Thymus (tissue), 14 donors: ENCODE measurements around the gene UBXN6. TPM values are rescaled to one million over a fixed set of nuclear protein-coding genes. Genes with fewer than 3 reads are reported as not detected.

Experiments used
- DNase-seq, 9 donors: peaks; one replicate each; pipeline ENCODE4 v3.0.0-alpha.2; 2013; ENCODE audit warnings: low spot score in 9 of 9, low read depth in 6 of 9, missing footprints in 1 of 9
- H3K27ac ChIP-seq, 2 donors: one replicate each; pipeline ENCODE4 v1.5.1; 2013; ENCODE audit warnings: control low read depth in 1 of 2, low read depth in 1 of 2, low read length in 1 of 2, mild to moderate bottlenecking in 1 of 2, moderate library complexity in 1 of 2
- H3K27me3 ChIP-seq, 2 donors: one replicate each; pipeline ENCODE4 v1.5.1; 2013; ENCODE audit warnings: low read length in 1 of 2; ENCODE audit not compliant: control insufficient read depth in 2 of 2, insufficient read depth in 1 of 2
- H3K36me3 ChIP-seq, 2 donors: one replicate each; pipeline ENCODE4 v1.5.1; 2013; ENCODE audit warnings: low read length in 1 of 2, mild to moderate bottlenecking in 1 of 2, moderate library complexity in 1 of 2; ENCODE audit not compliant: control insufficient read depth in 2 of 2, insufficient read depth in 2 of 2
- H3K4me1 ChIP-seq, 2 donors: one replicate each; pipeline ENCODE4 v1.5.1; 2013; ENCODE audit warnings: low read length in 2 of 2; ENCODE audit not compliant: control insufficient read depth in 2 of 2, insufficient read depth in 2 of 2
- H3K4me3 ChIP-seq, 2 donors: one replicate each; pipeline ENCODE4 v1.5.1; 2013; ENCODE audit warnings: low read length in 2 of 2, control low read depth in 1 of 2, mild to moderate bottlenecking in 1 of 2
- H3K9me3 ChIP-seq, 2 donors: one replicate each; pipeline ENCODE4 v1.5.1; 2013; ENCODE audit warnings: low read length in 1 of 2, mild to moderate bottlenecking in 1 of 2; ENCODE audit not compliant: control insufficient read depth in 2 of 2, insufficient read depth in 1 of 2
- WGBS: extraction: QIAGEN DNeasy Blood & Tissue Kit; methylation state at CpG from one replicate; pipeline ENCODE4 v1.1.7; 2013; 5-methylcytosine and 5-hydroxymethylcytosine counted together
- long read RNA-seq, 10 donors: transcript quantifications; one replicate each; lab custom pipeline, GENCODE V29; 2026
- polyA plus RNA-seq: library from polyadenylated mRNA; stranded (reverse); fragments of 200-250 nt; gene quantifications from one replicate; pipeline ENCODE4 v1.2.3, GENCODE V29; 2013
- total RNA-seq: library from RNA; stranded (reverse); fragments of 120-200 nt; gene quantifications from one replicate; pipeline ENCODE4 v1.2.4, GENCODE V29; 2013
- donor health status: healthy.

Gene UBXN6, protein sequence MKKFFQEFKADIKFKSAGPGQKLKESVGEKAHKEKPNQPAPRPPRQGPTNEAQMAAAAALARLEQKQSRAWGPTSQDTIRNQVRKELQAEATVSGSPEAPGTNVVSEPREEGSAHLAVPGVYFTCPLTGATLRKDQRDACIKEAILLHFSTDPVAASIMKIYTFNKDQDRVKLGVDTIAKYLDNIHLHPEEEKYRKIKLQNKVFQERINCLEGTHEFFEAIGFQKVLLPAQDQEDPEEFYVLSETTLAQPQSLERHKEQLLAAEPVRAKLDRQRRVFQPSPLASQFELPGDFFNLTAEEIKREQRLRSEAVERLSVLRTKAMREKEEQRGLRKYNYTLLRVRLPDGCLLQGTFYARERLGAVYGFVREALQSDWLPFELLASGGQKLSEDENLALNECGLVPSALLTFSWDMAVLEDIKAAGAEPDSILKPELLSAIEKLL
- total RNA-seq (45.1 TPM), polyA plus RNA-seq (126 TPM)
- long read RNA-seq, donor 1, full-length matches to known transcripts = 2 of 2 reads
- long read RNA-seq, donor 1, partial matches to known transcripts = 0 of 2 reads
- long read RNA-seq, donor 1, other reads (novel, unspliced or antisense) = 0 of 2 reads
- long read RNA-seq, donor 2, full-length matches to known transcripts = 63 of 74 reads
- long read RNA-seq, donor 2, partial matches to known transcripts = 11 of 74 reads
- long read RNA-seq, donor 2, other reads (novel, unspliced or antisense) = 0 of 74 reads
- long read RNA-seq, donor 3, full-length matches to known transcripts = 46 of 46 reads
- long read RNA-seq, donor 3, partial matches to known transcripts = 0 of 46 reads
- long read RNA-seq, donor 3, other reads (novel, unspliced or antisense) = 0 of 46 reads
- long read RNA-seq, donor 4, full-length matches to known transcripts = 30 of 30 reads
- long read RNA-seq, donor 4, partial matches to known transcripts = 0 of 30 reads
- long read RNA-seq, donor 4, other reads (novel, unspliced or antisense) = 0 of 30 reads
- long read RNA-seq, donor 5, full-length matches to known transcripts = 47 of 55 reads
- long read RNA-seq, donor 5, partial matches to known transcripts = 8 of 55 reads
- long read RNA-seq, donor 5, other reads (novel, unspliced or antisense) = 0 of 55 reads
- long read RNA-seq, donor 6, full-length matches to known transcripts = 38 of 38 reads
- long read RNA-seq, donor 6, partial matches to known transcripts = 0 of 38 reads
- long read RNA-seq, donor 6, other reads (novel, unspliced or antisense) = 0 of 38 reads
- long read RNA-seq, donor 7, full-length matches to known transcripts = 12 of 12 reads
- long read RNA-seq, donor 7, partial matches to known transcripts = 0 of 12 reads
- long read RNA-seq, donor 7, other reads (novel, unspliced or antisense) = 0 of 12 reads
- long read RNA-seq, donor 8, full-length matches to known transcripts = 6 of 6 reads
- long read RNA-seq, donor 8, partial matches to known transcripts = 0 of 6 reads
- long read RNA-seq, donor 8, other reads (novel, unspliced or antisense) = 0 of 6 reads
- long read RNA-seq, donor 9, full-length matches to known transcripts = 16 of 16 reads
- long read RNA-seq, donor 9, partial matches to known transcripts = 0 of 16 reads
- long read RNA-seq, donor 9, other reads (novel, unspliced or antisense) = 0 of 16 reads
- long read RNA-seq, donor 10, full-length matches to known transcripts = 10 of 10 reads
- long read RNA-seq, donor 10, partial matches to known transcripts = 0 of 10 reads
- long read RNA-seq, donor 10, other reads (novel, unspliced or antisense) = 0 of 10 reads

DNA sequence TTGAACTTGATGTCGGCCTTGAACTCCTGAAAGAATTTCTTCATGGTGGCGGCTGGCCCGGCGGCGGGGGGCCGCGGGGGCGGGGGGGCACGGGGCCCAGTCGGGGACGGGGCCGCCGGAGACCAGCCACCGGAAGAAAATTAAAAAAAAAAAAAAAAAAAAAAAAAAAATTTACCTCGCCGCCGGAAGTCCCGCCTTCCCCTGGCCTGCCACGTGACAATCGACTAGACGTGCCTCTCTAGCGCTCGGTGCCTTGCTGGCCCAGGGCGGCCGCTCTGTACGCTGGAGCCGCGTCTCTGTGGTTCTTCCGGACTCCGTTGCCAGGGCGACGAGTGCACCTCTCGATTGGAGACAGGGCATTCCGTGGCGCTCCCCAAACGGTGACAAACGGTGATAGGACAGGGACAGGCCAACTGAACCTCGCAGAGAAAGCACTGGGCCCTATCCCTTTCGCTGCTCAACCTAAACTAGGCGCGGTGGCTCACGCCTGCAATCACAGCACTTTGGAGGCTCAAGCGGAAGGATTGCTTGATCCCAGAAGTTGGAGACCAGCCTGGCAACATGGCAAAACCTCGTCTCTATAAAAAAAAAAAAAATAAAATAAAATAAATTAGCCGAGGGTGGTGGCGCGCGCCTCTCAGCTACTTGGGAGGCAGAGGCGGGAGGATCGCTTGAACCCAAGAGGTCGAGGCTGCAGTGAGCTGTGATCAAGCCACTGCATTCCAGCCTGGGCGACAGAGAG lies at the start of gene UBXN6:
UBXN6 (minus strand) TSS at position 141 of the 742 bp plus-strand sequence; CDS start at position 44, 97 bp downstream.
- no peaks in the 10 kb centered on the region for H3K9me3 ChIP-seq
- peak within 1 kb of the TSS; percentile 67 to 95 for H3K4me3 ChIP-seq
- peak within 1 kb of the TSS; percentile 85 to 87 for H3K27ac ChIP-seq
- peaks cover 14 to 21% of the 10 kb centered on the region in 2 donors for H3K36me3 ChIP-seq
- DNase-seq = peak; percentile 90 to 98 (median 96)
- H3K4me1 ChIP-seq = peaks cover 13 to 23% of the 10 kb centered on the region in 2 donors
- WGBS = 13% methylated on average over 52 of the region's 52 CpGs
- H3K27me3 ChIP-seq = no peaks in the 10 kb centered on the region

DNA sequence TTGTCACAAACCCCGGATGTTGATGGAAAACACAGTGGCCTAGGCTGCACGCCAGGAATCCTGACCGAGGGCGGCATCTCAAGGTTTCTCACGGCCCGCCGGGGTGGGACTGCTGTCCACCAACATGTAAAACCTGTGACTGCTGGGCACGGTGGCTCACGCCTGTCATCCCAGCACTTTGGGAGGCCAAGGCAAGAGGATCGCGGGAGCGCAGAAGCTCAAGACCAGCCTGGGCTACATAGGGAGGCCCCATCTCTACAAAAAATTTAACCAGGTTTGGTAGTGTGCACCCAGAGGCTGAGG lies 49.5 kb upstream of the UBXN6 start:
- Histone ChIP-seq H3K27ac (no peak overlapping the region), H3K9me3 (no peaks in the 10 kb centered on the region), H3K4me3 (no peak overlapping the region), H3K27me3 (no peaks in the 10 kb centered on the region), H3K36me3 (peaks cover 13 to 30% of the 10 kb centered on the region in 2 donors), H3K4me1 (no peaks in the 10 kb centered on the region)
- DNase-seq = no peak
- 98% methylated on average over 12 of the region's 12 CpGs for WGBS

DNA sequence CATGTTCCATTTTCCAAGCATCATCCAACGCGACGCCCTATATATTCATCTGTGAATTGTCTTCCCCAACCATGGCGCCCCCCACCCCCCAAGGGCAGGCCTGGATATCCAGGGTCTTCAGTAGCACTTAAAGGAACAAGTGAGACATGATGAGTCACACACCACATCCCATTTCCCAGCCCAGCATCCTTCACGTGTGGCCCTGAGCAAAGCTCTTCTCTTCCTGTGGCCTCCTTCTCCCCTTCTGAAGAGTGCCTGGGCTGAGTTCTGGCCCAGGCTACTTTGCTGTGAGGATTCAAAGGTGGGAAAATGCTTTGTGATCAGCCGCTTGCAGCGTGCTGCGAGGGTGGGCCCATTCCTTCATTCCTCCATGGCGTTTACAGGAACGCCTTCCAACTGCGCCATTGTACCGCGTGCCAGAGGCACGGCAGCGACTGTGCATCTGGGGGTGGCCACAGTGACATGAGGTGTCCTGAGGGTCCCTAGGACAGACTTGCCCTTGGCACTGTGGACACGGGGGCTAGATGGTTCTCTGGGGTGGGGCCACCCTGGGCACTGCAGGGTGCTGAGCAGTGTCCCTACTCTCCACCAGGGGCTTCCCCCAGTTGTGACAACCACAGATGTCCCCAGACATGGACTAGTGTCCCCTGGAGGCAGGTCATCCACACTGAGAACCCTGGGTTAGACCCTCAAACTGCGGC lies 49.0 kb upstream of the UBXN6 start:
- Histone ChIP-seq H3K9me3 (no peaks in the 10 kb centered on the region), H3K4me1 (no peaks in the 10 kb centered on the region), H3K36me3 (peaks cover 13 to 36% of the 10 kb centered on the region in 2 donors), H3K27me3 (no peaks in the 10 kb centered on the region), H3K4me3 (no peak overlapping the region), H3K27ac (no peak overlapping the region)
- 96% methylated on average over 17 of the region's 17 CpGs for WGBS
- DNase-seq = no peak

DNA sequence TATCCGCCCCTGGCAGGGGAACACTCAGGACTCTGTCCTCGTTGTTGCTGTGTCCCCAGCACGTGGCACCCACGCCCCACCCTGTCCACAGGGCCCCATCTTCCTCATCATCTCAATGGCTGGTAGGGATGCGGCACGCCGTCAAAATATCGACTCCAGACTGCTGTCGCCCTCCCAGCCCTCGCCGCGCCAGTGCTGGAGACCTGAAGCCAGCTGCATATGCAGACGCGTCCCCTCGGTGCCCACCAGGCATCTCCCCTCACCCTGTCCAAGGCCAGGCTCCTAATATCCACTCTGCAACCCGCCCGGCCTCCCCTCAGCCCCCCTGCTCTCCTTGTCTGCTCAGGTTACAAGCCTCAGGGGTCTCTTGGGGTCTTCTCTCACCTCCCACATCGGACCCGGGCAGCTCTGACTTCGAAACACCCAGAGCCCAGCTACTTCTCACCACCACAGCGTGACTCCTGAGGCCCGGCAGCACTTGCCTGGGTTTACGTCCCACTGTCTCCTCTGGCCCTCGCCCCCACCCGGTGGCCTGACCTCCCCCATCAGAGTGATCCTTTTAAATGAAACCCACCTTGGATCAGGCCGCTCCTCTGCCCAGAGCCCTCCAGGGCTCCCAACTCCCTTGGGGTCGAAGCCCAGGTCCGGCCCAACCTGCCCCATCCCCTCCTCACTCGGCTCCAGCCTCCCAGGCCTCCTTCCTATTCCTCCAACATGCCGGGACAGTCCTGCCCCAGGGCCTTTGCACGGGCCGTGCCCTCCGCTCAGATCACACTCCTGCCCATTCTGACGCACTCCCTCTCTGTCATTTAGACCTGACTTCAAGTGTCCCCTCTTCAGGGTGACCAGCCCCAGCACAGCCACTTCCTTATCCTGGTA lies 48.2 kb upstream of the UBXN6 start:
- Histone ChIP-seq H3K27ac (no peak overlapping the region), H3K4me1 (no peaks in the 10 kb centered on the region), H3K4me3 (no peak overlapping the region), H3K9me3 (no peaks in the 10 kb centered on the region), H3K27me3 (no peaks in the 10 kb centered on the region), H3K36me3 (peaks cover 20 to 43% of the 10 kb centered on the region in 2 donors)
- 97% methylated on average over 34 of the region's 34 CpGs for WGBS
- no peak for DNase-seq

DNA sequence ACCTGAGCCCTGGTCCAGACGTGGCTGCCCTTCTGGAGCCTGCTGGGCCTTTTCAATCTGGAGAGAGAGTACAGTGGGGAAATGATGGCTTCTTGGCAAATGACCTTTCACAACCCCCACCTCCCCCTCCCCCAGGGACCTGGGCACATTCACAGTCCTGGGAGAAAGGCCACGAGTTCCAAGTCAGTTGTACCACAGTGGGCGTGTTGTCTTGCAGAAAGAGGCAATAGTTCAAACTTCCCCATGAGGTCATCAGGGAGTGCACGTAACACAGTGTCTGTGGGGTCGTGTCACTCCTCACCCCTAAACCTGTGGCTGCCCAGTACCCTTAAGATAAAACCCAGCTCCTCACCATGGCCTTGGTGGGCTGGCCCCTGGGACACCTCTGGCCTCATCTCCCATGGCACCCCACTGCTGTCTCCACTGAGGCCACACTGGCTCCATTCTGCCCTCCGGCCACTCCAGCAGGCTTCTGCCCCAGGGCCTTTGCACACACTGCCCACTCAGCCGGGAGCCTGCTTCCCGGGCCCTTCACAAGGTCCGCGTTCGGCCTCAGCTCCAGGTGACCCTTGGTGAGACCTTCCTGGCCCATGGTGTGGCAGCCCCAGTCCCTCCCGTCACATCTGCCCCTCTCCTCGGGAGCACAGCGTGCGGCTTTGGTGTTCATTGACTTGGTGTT lies 47.4 kb upstream of the UBXN6 start:
- H3K27me3 ChIP-seq = no peaks in the 10 kb centered on the region
- H3K27ac ChIP-seq = no peak overlapping the region
- DNase-seq = no peak
- no peaks in the 10 kb centered on the region for H3K4me1 ChIP-seq
- WGBS = 97% methylated on average over 15 of the region's 15 CpGs
- no peak overlapping the region for H3K4me3 ChIP-seq
- no peaks in the 10 kb centered on the region for H3K9me3 ChIP-seq
- peaks cover 23 to 47% of the 10 kb centered on the region in 2 donors for H3K36me3 ChIP-seq

DNA sequence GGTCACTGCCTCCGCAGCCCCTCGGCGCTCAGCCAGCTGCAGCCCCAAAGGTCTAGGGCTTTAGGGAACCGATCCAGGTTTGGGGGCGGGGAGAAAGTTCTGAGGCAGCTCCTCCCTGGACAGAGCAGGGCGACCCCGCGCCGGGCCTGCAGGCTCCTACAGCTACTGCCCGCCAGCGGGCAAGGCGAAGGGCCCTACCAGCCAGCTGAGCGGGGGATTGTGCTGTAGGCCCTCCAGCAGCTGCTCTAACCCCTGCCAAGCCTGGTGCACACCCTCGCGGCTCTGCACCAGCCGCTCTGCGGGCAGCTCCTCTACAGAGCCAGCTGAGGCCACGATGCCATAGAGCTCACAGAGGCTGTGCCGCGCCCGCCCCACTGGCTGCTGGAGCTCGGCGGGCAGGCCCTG lies 46.7 kb upstream of the UBXN6 start:
- Histone ChIP-seq H3K36me3 (peaks cover 30 to 54% of the 10 kb centered on the region in 2 donors), H3K27ac (no peak overlapping the region), H3K27me3 (no peaks in the 10 kb centered on the region), H3K9me3 (no peaks in the 10 kb centered on the region), H3K4me1 (no peaks in the 10 kb centered on the region), H3K4me3 (no peak overlapping the region)
- 96% methylated on average over 23 of the region's 23 CpGs for WGBS
- no peak for DNase-seq

DNA sequence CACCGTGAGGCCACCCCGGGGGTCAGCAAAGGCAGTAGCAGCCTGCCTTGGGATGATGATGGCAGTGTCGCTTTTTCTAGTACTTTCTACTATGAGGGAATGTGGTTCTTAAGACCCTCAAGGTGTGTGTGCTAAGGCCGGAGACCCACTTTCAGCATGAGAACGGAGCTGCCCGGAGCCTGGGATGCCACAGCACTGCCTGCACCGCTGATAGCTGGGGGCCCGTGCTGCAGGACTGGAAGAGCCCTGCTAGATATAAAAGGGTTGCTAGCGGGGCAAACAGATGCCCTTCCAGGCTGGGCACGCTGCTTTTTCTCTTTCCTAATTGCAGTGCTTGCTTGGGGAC lies 46.2 kb upstream of the UBXN6 start:
- peak overlapping the region in 1 of 2 donors; percentile 8 for H3K27ac ChIP-seq
- WGBS = 98% methylated on average over 10 of the region's 10 CpGs
- no peaks in the 10 kb centered on the region for H3K9me3 ChIP-seq
- H3K27me3 ChIP-seq = no peaks in the 10 kb centered on the region
- DNase-seq = no peak
- no peak overlapping the region for H3K4me3 ChIP-seq
- H3K4me1 ChIP-seq = no peaks in the 10 kb centered on the region
- H3K36me3 ChIP-seq = peaks cover 31 to 56% of the 10 kb centered on the region in 2 donors
